Osteoblast (primary cell): ENCODE measurements around the gene RPUSD1. TPM values are rescaled to one million over a fixed set of nuclear protein-coding genes. Genes with fewer than 3 reads are reported as not detected.
A peak's percentile ranks its signal among the peaks of the same experiment; 100 is the strongest.

ENCODE experiments used
- DNase-seq: peaks from one replicate; pipeline ENCODE4 v3.0.0; 2011; ENCODE audit warnings: low spot score, mixed read lengths; ENCODE audit not compliant: insufficient read length; ENCODE audit errors: missing footprints
- H2AFZ ChIP-seq: 2 replicates; pipeline ENCODE4 v1.6.0; 2011; ENCODE audit warnings: mild to moderate bottlenecking, low read length
- H3K27ac ChIP-seq: 2 replicates; pipeline ENCODE4 v1.5.1; 2011; ENCODE audit warnings: mild to moderate bottlenecking, low read depth, low read length, moderate library complexity
- H3K27me3 ChIP-seq: 2 replicates; pipeline ENCODE4 v1.6.0; 2012; ENCODE audit warnings: mild to moderate bottlenecking, control low read depth, inconsistent platforms, low read length, moderate library complexity; ENCODE audit not compliant: insufficient read depth
- H3K36me3 ChIP-seq: 2 replicates; pipeline ENCODE4 v1.5.1; 2011; ENCODE audit warnings: mild to moderate bottlenecking, low read length, control low read depth, moderate library complexity; ENCODE audit not compliant: insufficient read depth
- H3K4me1 ChIP-seq: 2 replicates; pipeline ENCODE4 v1.5.1; 2011; ENCODE audit warnings: mild to moderate bottlenecking, low read length, control low read depth, moderate library complexity; ENCODE audit not compliant: insufficient read depth
- H3K4me2 ChIP-seq: 2 replicates; pipeline ENCODE4 v1.6.0; 2011; ENCODE audit warnings: mild to moderate bottlenecking, low read length; ENCODE audit not compliant: insufficient read depth
- H3K4me3 ChIP-seq: fragments of 200-600 bp; sonication (generic); 3 replicates; pipeline ENCODE4 v1.5.1; 2012; ENCODE audit warnings: mild to moderate bottlenecking, low read length, inconsistent platforms; ENCODE audit not compliant: insufficient read depth
- H3K79me2 ChIP-seq: 2 replicates; pipeline ENCODE4 v1.6.0; 2012; ENCODE audit warnings: mild to moderate bottlenecking, low read length, control low read depth, inconsistent platforms; ENCODE audit not compliant: insufficient read depth
- H3K9me3 ChIP-seq: 2 replicates; pipeline ENCODE4 v1.5.1; 2011; ENCODE audit warnings: low read depth, low read length, control low read depth
- H4K20me1 ChIP-seq: 2 replicates; pipeline ENCODE4 v1.6.0; 2012; ENCODE audit warnings: mild to moderate bottlenecking, low read length, control low read depth; ENCODE audit not compliant: insufficient read depth
- CTCF ChIP-seq: IDR thresholded peaks from 2 replicates; pipeline ENCODE4 v1.5.1; 2011; ENCODE audit warnings: mild to moderate bottlenecking, low read depth, low read length, moderate library complexity; ENCODE audit errors: extremely low read depth
- total RNA-seq: library from RNA; depleted of rRNA; stranded (reverse); fragments of >200 nt; gene quantifications from 2 replicates; pipeline ENCODE4 v1.2.3, GENCODE V29; 2012

Gene RPUSD1
- total RNA-seq, 1 donor, result 28.2 TPM

- no peaks in the 10 kb centered on the region for H3K9me3 ChIP-seq
- H3K79me2 ChIP-seq, result no peaks in the 10 kb centered on the region
- no peak overlapping the region for H2AFZ ChIP-seq
- peaks cover 45% of the 10 kb centered on the region for H3K27me3 ChIP-seq
- no peaks in the 10 kb centered on the region for H3K4me1 ChIP-seq
- no peak overlapping the region for H3K4me3 ChIP-seq
- DNase-seq, result peak; percentile 94
- H3K4me2 ChIP-seq, result peak overlapping the region; percentile 24
- no peak for TF ChIP-seq CTCF
- no peaks in the 10 kb centered on the region for H4K20me1 ChIP-seq
- no peak overlapping the region for H3K27ac ChIP-seq
- no peaks in the 10 kb centered on the region for H3K36me3 ChIP-seq
Observed at GRCh38 chr16:814974-815373, 26.8 kb upstream of the RPUSD1 start.

- no peak overlapping the region for H2AFZ ChIP-seq
- no peaks in the 10 kb centered on the region for H3K4me1 ChIP-seq
- no peaks in the 10 kb centered on the region for H3K36me3 ChIP-seq
- peak overlapping the region; percentile 43 for H3K4me2 ChIP-seq
- DNase-seq, result no peak
- no peak for TF ChIP-seq CTCF
- H3K27ac ChIP-seq, result no peak overlapping the region
- H3K4me3 ChIP-seq, result peak overlapping the region; percentile 30
- no peaks in the 10 kb centered on the region for H4K20me1 ChIP-seq
- H3K27me3 ChIP-seq, result peaks cover 42% of the 10 kb centered on the region
- no peaks in the 10 kb centered on the region for H3K79me2 ChIP-seq
- H3K9me3 ChIP-seq, result no peaks in the 10 kb centered on the region
Observed at GRCh38 chr16:813916-814412, 25.8 kb upstream of the RPUSD1 start.

- no peaks in the 10 kb centered on the region for H3K9me3 ChIP-seq
- peak overlapping the region; percentile 43 for H3K4me2 ChIP-seq
- peak overlapping the region; percentile 30 for H3K4me3 ChIP-seq
- no peaks in the 10 kb centered on the region for H3K79me2 ChIP-seq
- no peak overlapping the region for H3K27ac ChIP-seq
- H4K20me1 ChIP-seq, result no peaks in the 10 kb centered on the region
- H2AFZ ChIP-seq, result no peak overlapping the region
- peak; percentile 94 for DNase-seq
- H3K4me1 ChIP-seq, result peaks cover 2% of the 10 kb centered on the region
- TF ChIP-seq CTCF, result peak; percentile 37
- no peaks in the 10 kb centered on the region for H3K36me3 ChIP-seq
- H3K27me3 ChIP-seq, result peaks cover 38% of the 10 kb centered on the region
Observed at GRCh38 chr16:813204-813915, 25.2 kb upstream of the RPUSD1 start.

- no peak for DNase-seq
- Histone ChIP-seq H3K4me3 (peak overlapping the region; percentile 89), H3K9me3 (no peaks in the 10 kb centered on the region), H3K27ac (no peak overlapping the region), H2AFZ (peak overlapping the region; percentile 98), H3K79me2 (peaks cover 4% of the 10 kb centered on the region), H3K4me1 (peaks cover 6% of the 10 kb centered on the region), H3K27me3 (peaks cover 8% of the 10 kb centered on the region), H3K4me2 (peak overlapping the region; percentile 89), H3K36me3 (no peaks in the 10 kb centered on the region), H4K20me1 (no peaks in the 10 kb centered on the region)
- TF ChIP-seq CTCF, result no peak
Observed at GRCh38 chr16:808085-808386, 19.9 kb upstream of the RPUSD1 start.
